ENCODE measurements around the gene UBA3.

DNA sequence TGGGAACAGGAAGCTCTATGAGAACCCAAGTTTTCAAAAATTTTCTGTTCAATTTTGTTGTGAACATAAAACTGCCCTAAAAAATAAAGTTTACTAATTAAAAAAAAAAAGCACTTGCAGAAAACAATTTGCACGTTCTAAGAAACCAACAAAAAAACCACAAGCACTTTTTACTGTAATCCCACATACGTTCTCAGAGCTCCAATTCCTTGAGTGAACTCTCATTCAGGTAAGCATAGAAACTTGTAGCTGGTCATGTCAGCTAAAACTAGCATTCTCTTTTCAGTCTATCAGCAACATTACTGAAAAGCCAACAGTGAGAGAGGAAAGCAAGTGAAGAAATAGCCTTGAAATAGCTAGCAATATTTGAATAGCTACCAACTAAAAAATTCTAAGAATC is 16.5 kb downstream of the UBA3 start:
- TF ChIP-seq CTCF (IDR thresholded peaks at IDR 0.05) (no peak), POLR2A (IDR thresholded peaks at IDR 0.05) (no peak)
